Vagina (tissue), 2 donors: Measurements from ENCODE around the gene GGA3.

Experiments used
- POLR2A ChIP-seq, 2 donors: fragments of 450-650 bp; IDR thresholded peaks; one replicate each; pipeline ENCODE4 v1.6.1; 2017; ENCODE audit warnings: antibody characterized with exemption in 2 of 2, mild to moderate bottlenecking in 2 of 2, moderate library complexity in 2 of 2
- POLR2AphosphoS5 ChIP-seq, 2 donors: sonication (generic); formaldehyde crosslinking; IDR thresholded peaks; one replicate each; pipeline ENCODE4 v1.9.0; 2017; ENCODE audit warnings: antibody characterized with exemption in 2 of 2, mild to moderate bottlenecking in 2 of 2, low read depth in 1 of 2; ENCODE audit not compliant: insufficient read depth in 1 of 2
- TF ChIP-seq, protein P1 (sequence below), 3 experiments: fragments of 450-650 bp in 2 of 3; fragments of 200-600 bp in 1 of 3; sonication (generic) in 1 of 3; IDR thresholded peaks; one replicate each; pipeline ENCODE4 v1.5.1; 2017 to 2019; ENCODE audit warnings: antibody characterized with exemption in 3 of 3, mild to moderate bottlenecking in 2 of 3, moderate library complexity in 2 of 3

DNA sequence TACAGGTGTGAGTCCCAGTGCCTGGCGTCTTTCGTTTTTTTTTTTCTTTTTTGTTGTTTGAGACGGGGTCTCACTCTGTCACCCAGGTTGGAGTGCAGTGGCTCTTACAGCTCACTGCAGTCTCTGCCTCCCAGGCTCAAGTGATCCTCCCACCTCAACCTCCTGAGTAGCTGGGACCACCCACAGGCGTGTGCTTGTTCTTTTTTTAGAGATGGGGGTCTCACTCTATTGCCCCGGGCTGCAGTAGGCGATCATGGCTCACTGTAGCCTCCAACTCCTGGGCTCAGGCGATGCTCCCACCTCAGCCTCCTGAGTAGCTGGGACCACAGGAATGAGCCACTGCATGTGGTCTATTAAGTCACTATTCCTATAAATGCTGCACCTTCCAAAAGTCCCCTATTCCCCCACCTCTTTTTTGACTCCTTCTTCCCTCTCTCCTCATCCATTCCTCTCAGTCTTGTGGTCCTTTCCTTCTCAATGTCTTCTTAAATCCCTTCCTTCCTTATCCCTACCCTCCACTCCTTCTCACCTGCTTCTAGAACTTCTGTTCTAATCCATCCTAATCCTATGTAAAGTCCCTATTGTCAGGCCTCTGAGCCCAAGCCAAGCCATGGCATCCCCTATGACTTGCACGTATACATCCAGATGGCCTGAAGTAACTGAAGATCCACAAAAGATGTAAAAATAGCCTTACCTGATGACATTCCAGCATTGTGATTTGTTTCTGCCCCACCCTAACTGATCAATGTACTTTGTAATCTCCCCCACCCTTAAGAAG lies 9.2 kb downstream of the GGA3 start:
- TF ChIP-seq, protein P1, sequence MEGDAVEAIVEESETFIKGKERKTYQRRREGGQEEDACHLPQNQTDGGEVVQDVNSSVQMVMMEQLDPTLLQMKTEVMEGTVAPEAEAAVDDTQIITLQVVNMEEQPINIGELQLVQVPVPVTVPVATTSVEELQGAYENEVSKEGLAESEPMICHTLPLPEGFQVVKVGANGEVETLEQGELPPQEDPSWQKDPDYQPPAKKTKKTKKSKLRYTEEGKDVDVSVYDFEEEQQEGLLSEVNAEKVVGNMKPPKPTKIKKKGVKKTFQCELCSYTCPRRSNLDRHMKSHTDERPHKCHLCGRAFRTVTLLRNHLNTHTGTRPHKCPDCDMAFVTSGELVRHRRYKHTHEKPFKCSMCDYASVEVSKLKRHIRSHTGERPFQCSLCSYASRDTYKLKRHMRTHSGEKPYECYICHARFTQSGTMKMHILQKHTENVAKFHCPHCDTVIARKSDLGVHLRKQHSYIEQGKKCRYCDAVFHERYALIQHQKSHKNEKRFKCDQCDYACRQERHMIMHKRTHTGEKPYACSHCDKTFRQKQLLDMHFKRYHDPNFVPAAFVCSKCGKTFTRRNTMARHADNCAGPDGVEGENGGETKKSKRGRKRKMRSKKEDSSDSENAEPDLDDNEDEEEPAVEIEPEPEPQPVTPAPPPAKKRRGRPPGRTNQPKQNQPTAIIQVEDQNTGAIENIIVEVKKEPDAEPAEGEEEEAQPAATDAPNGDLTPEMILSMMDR (IDR thresholded peaks at IDR 0.05): no peak
- TF ChIP-seq POLR2A (IDR thresholded peaks at IDR 0.05) (no peak), POLR2AphosphoS5 (IDR thresholded peaks at IDR 0.05; ENCODE audit: insufficient read depth in 1 of 2, low read depth in 1 of 2) (no peak)
